ENCODE measurements around the gene ZNF80. TPM values are rescaled to one million over a fixed set of nuclear protein-coding genes. Genes with fewer than 3 reads are reported as not detected.

ZNF80 gene
- total and polyA plus RNA-seq, 2 of the 8 experiments (the other 6 are each of a cell fraction or from before 2014, with no cell fraction given) = not detected

- no peak for TF ChIP-seq POLR2A (IDR thresholded peaks at IDR 0.05; ENCODE audit: control extremely low read depth in 1 of 2, low read depth in 2 of 2, low read length in 2 of 2)
- no peak for TF ChIP-seq USF2 (IDR thresholded peaks at IDR 0.05; ENCODE audit: low read length)
- no peak for TF ChIP-seq CHD1 (IDR thresholded peaks at IDR 0.05; ENCODE audit: low read depth, low read length)
- no peak for TF ChIP-seq SP1 (IDR thresholded peaks at IDR 0.05; ENCODE audit: low read depth, low read length)
- TF ChIP-seq ASH2L (IDR thresholded peaks at IDR 0.05; ENCODE audit: low read length) = no peak
- no peak for TF ChIP-seq PHF8 (conservative IDR thresholded peaks at IDR 0.05; ENCODE audit: low read depth, low read length)
Observed at GRCh38 chr3:114218578-114219185, 18.7 kb downstream of the ZNF80 start (continued).
